SK-N-SH (cell line): ENCODE data around the gene ROBO1. TPM values are rescaled to one million over a fixed set of nuclear protein-coding genes. Genes with fewer than 3 reads are reported as not detected.

Source experiments
- CTCF ChIA-PET: fragments of 300-600, 350-600 bp; formaldehyde crosslinking; extraction: SDS; loops from one replicate; lab custom pipeline; 2021; lab: Yijun Ruan, JAX
- POLR2A ChIA-PET: fragments of 350-600 bp; sonication (Branson Sonifier 250); formaldehyde crosslinking; extraction: SDS; loops from one replicate; lab custom pipeline; 2020; ENCODE audit warnings: antibody characterized with exemption, inconsistent platforms; lab: Yijun Ruan, JAX
- DNase-seq: peaks from one replicate; pipeline ENCODE4 v3.0.0; 2012
- H2AFZ ChIP-seq: fragments of 200-600 bp; sonication (generic); 2 replicates; pipeline ENCODE4 v1.8.1; 2016; ENCODE audit warnings: antibody characterized with exemption, mild to moderate bottlenecking, low read depth
- H3F3A ChIP-seq: fragments of 200-600 bp; sonication (generic); replicated peaks from 2 replicates; pipeline ENCODE3; 2016; ENCODE audit warnings: antibody characterized with exemption, mild to moderate bottlenecking; ENCODE audit not compliant: insufficient read depth
- H3K27ac ChIP-seq, 2 experiments: fragments of 200-500 bp in 1 of 2; fragments of 200-600 bp in 1 of 2; sonication (Bioruptor generic) in 1 of 2; sonication (generic), shearing (Covaris generic) in 1 of 2; 2 replicates each; pipeline versions ENCODE4 v1.5.1 to v1.6.1; 2014 to 2016; ENCODE audit warnings: low read depth in 2 of 2, inconsistent platforms in 1 of 2, low read length in 1 of 2, mild to moderate bottlenecking in 1 of 2, mixed read lengths in 1 of 2
- H3K27me3 ChIP-seq: fragments of 200-600 bp; sonication (generic), shearing (Covaris generic); 2 replicates; pipeline ENCODE4 v1.6.1; 2016; ENCODE audit warnings: mixed run types; ENCODE audit not compliant: insufficient read depth
- H3K36me3 ChIP-seq, 2 experiments: fragments of 200-500 bp in 1 of 2; fragments of 200-600 bp in 1 of 2; sonication (Bioruptor generic) in 1 of 2; sonication (generic) in 1 of 2; replicated peaks in 1 of 2; 2 replicates each; pipeline versions ENCODE3 to v1.5.1; 2014 to 2016; ENCODE audit warnings: low read length in 1 of 2, mild to moderate bottlenecking in 1 of 2; ENCODE audit not compliant: insufficient read depth in 2 of 2, control insufficient read depth in 1 of 2
- H3K4me1 ChIP-seq, 2 experiments: fragments of 200-500 bp in 1 of 2; fragments of 200-600 bp in 1 of 2; sonication (Bioruptor generic) in 1 of 2; sonication (generic), shearing (Covaris generic) in 1 of 2; 2 replicates each; pipeline versions ENCODE4 v1.5.1 to v1.6.1; 2014 to 2016; ENCODE audit warnings: low read depth in 1 of 2, low read length in 1 of 2, mixed run types in 1 of 2; ENCODE audit not compliant: insufficient read depth in 2 of 2, control insufficient read depth in 1 of 2
- H3K4me2 ChIP-seq: fragments of 200-600 bp; sonication (generic), shearing (Covaris generic); 2 replicates; pipeline ENCODE4 v1.6.1; 2017; ENCODE audit warnings: mixed run types
- H3K4me3 ChIP-seq, 2 experiments: fragments of 200-500 bp in 1 of 2; fragments of 200-600 bp in 1 of 2; sonication (Bioruptor generic) in 1 of 2; sonication (generic), shearing (Covaris generic) in 1 of 2; 2 replicates each; pipeline versions ENCODE4 v1.5.1 to v1.8.1; 2014 to 2016; ENCODE audit warnings: low read depth in 2 of 2, inconsistent platforms in 1 of 2, low read length in 1 of 2, mild to moderate bottlenecking in 1 of 2, mixed read lengths in 1 of 2, moderate library complexity in 1 of 2
- H3K79me2 ChIP-seq: fragments of 200-600 bp; sonication (generic); 2 replicates; pipeline ENCODE4 v1.8.1; 2017; ENCODE audit warnings: mild to moderate bottlenecking; ENCODE audit not compliant: insufficient read depth
- H3K9ac ChIP-seq: fragments of 200-600 bp; sonication (generic); 2 replicates; pipeline ENCODE4 v1.6.1; 2017; ENCODE audit warnings: mixed run types
- H3K9me2 ChIP-seq: fragments of 200-600 bp; sonication (generic); 2 replicates; pipeline ENCODE4 v1.6.1; 2017; ENCODE audit warnings: mixed run types
- H3K9me3 ChIP-seq: fragments of 200-600 bp; sonication (generic); 2 replicates; pipeline ENCODE4 v1.6.1; 2017; ENCODE audit warnings: mixed run types, mild to moderate bottlenecking, moderate library complexity
- H4K20me1 ChIP-seq: fragments of 200-600 bp; sonication (generic); 2 replicates; pipeline ENCODE4 v1.6.1; 2017; ENCODE audit warnings: mild to moderate bottlenecking, mixed run types; ENCODE audit not compliant: insufficient read depth
- CHD2 ChIP-seq: fragments of 150-350 bp; IDR thresholded peaks from 2 replicates; pipeline ENCODE4 v1.6.1; 2018; ENCODE audit warnings: low read length; ENCODE audit not compliant: partially characterized antibody
- EP300 ChIP-seq, 2 experiments: IDR thresholded peaks; 2 replicates each; pipeline versions ENCODE4 v1.4.0 to v1.6.1; 2012; ENCODE audit warnings: borderline replicate concordance in 1 of 2, low read depth in 1 of 2, low read length in 1 of 2
- FOSL2 ChIP-seq: IDR thresholded peaks from 2 replicates; pipeline ENCODE4 v1.4.0; 2012; ENCODE audit warnings: low read depth, mild to moderate bottlenecking, moderate library complexity, borderline replicate concordance
- FOXM1 ChIP-seq: IDR thresholded peaks from 2 replicates; pipeline ENCODE4 v1.4.0; 2012; ENCODE audit warnings: low read depth, mild to moderate bottlenecking
- GATA2 ChIP-seq: sonication (generic); formaldehyde crosslinking; IDR thresholded peaks from 2 replicates; pipeline ENCODE4 v1.5.0; 2020; ENCODE audit warnings: mild to moderate bottlenecking, missing genetic modification reagents
- RAD21 ChIP-seq: IDR thresholded peaks from 2 replicates; pipeline ENCODE4 v1.6.1; 2012; ENCODE audit warnings: mild to moderate bottlenecking, low read length
- REST ChIP-seq: IDR thresholded peaks from 2 replicates; pipeline ENCODE4 v1.6.1; 2012; ENCODE audit warnings: mild to moderate bottlenecking, low read depth, low read length, moderate library complexity
- RFX5 ChIP-seq: IDR thresholded peaks from 2 replicates; pipeline ENCODE4 v1.6.1; 2012; ENCODE audit warnings: mild to moderate bottlenecking, improper control_type of control experiment, low read length
- SIN3A ChIP-seq: IDR thresholded peaks from 2 replicates; pipeline ENCODE4 v1.6.1; 2012; ENCODE audit warnings: low read depth, mild to moderate bottlenecking, low read length, moderate library complexity, borderline replicate concordance
- TAF1 ChIP-seq: IDR thresholded peaks from 2 replicates; pipeline ENCODE4 v1.6.1; 2012; ENCODE audit warnings: low read depth, mild to moderate bottlenecking, low read length, moderate library complexity, borderline replicate concordance
- TCF12 ChIP-seq: IDR thresholded peaks from 2 replicates; pipeline ENCODE4 v1.4.0; 2012
- TEAD4 ChIP-seq: IDR thresholded peaks from 2 replicates; pipeline ENCODE4 v1.4.0; 2012; ENCODE audit warnings: mild to moderate bottlenecking, borderline replicate concordance; ENCODE audit not compliant: insufficient read depth
- YY1 ChIP-seq: IDR thresholded peaks from 2 replicates; pipeline ENCODE4 v1.4.0; 2012; ENCODE audit warnings: low read depth, mild to moderate bottlenecking
- WGBS: methylation state at CpG from one replicate; pipeline ENCODE4 v1.1.6; 2017; ENCODE audit warnings: low lambda C conversion rate; 5-methylcytosine and 5-hydroxymethylcytosine counted together
- polyA plus RNA-seq, 3 experiments: library from polyadenylated mRNA; depleted of rRNA; stranded (reverse); fragments of >200 nt; gene quantifications; 2 replicates each; pipeline ENCODE4 v1.2.3, GENCODE V29; 2012
- TF ChIP-seq, protein P1 (sequence below): IDR thresholded peaks from 2 replicates; pipeline ENCODE4; 2012

ROBO1 gene
- polyA plus RNA-seq, 1 of the 3 experiments (the other 2 are of a cell fraction), result 22.7 TPM

DNA sequence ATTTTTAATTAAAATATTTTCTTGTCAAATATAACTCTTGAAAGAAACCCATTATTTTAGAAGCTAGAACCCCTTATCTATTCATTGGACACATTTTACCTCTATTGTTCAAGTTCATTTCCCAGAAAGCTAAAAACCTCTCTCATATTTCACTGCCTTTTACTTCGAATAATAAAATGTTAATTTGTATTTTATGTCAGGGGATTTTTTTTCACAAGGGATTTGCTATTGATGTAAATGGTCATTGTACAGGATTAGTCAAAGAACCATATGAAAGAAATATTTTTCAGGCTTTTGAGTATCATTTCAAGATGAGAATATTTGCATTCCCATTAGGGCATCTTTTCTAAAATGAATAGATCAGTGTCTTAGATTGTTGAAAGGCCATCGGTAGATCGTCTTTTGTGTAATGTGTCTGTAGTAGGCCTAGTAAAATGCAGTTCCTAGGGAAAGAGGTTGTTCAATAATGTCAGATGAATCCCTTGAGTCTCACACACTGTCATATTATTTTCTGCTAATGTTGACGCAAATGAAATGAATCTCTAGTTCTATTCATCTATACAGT is 114.5 kb downstream of the ROBO1 start:
- POLR2A ChIA-PET, result no interaction called here

More for the DNA sequence above, 114.5 kb downstream of the ROBO1 start:
- no peaks in the 10 kb centered on the region for H3K9me3 ChIP-seq
- H3K27me3 ChIP-seq, result no peaks in the 10 kb centered on the region
- CTCF ChIA-PET, result no interaction called here
- H3K27ac ChIP-seq, result no peak overlapping the region
- H3K4me1 ChIP-seq, result no peaks in the 10 kb centered on the region
- no peak overlapping the region for H2AFZ ChIP-seq
- H4K20me1 ChIP-seq, result no peaks in the 10 kb centered on the region
- no peak for DNase-seq
- H3K79me2 ChIP-seq, result no peaks in the 10 kb centered on the region
- no peaks in the 10 kb centered on the region for H3F3A ChIP-seq
- no peak overlapping the region for H3K9ac ChIP-seq
- H3K36me3 ChIP-seq, result no peaks in the 10 kb centered on the region
- 71% methylated on average over 4 of the region's 4 CpGs for WGBS
- no peak overlapping the region for H3K4me2 ChIP-seq
- no peaks in the 10 kb centered on the region for H3K9me2 ChIP-seq
- TF ChIP-seq, protein P1, sequence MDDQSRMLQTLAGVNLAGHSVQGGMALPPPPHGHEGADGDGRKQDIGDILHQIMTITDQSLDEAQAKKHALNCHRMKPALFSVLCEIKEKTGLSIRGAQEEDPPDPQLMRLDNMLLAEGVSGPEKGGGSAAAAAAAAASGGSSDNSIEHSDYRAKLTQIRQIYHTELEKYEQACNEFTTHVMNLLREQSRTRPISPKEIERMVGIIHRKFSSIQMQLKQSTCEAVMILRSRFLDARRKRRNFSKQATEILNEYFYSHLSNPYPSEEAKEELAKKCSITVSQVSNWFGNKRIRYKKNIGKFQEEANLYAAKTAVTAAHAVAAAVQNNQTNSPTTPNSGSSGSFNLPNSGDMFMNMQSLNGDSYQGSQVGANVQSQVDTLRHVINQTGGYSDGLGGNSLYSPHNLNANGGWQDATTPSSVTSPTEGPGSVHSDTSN, result no peak
- TF ChIP-seq EP300 (IDR thresholded peaks at IDR 0.05; ENCODE audit: borderline replicate concordance in 1 of 2, low read depth in 1 of 2, low read length in 1 of 2) (no peak), FOXM1 (no peak), RAD21 (no peak), TCF12 (no peak), TEAD4 (no peak), FOSL2 (no peak), GATA2 (CRISPR knock-in tag) (no peak), CHD2 (no peak), REST (no peak), TAF1 (no peak), YY1 (no peak), SIN3A (no peak), RFX5 (no peak)
- TF ChIP-seq, all 33 proteins: peak for 0
- H3K4me3 ChIP-seq, result no peak overlapping the region
